ENCODE measurements around the gene FOCAD.

Gene FOCAD

GRCh38 chr9:20880675-20881074 is 196.6 kb downstream of the FOCAD start:
- TF ChIP-seq POLR2AphosphoS5 (IDR thresholded peaks at IDR 0.05; ENCODE audit: low read depth, low read length): no peak
- no peak for TF ChIP-seq POU2F2 (IDR thresholded peaks at IDR 0.05; ENCODE audit: low read depth, low read length)
- TF ChIP-seq PAX5 (IDR thresholded peaks at IDR 0.05; ENCODE audit: insufficient read depth, low read length, severe bottlenecking): no peak
- TF ChIP-seq SPI1 (IDR thresholded peaks at IDR 0.05; ENCODE audit: low read depth, low read length): no peak
- TF ChIP-seq TAF1 (IDR thresholded peaks at IDR 0.05; ENCODE audit: low read depth, low read length): no peak
- no peak for TF ChIP-seq POLR2A (IDR thresholded peaks at IDR 0.05; ENCODE audit: low read depth, low read length)
- FAIRE-seq (no peak), DNase-seq (ENCODE audit: insufficient read length, low spot score) (no peak)

- FAIRE-seq (peak; percentile 9), DNase-seq (ENCODE audit: insufficient read length, low spot score) (no peak)
- TF ChIP-seq TAF1 (IDR thresholded peaks at IDR 0.05; ENCODE audit: low read depth, low read length): no peak
- no peak for TF ChIP-seq POLR2A (IDR thresholded peaks at IDR 0.05; ENCODE audit: low read depth, low read length)
- TF ChIP-seq PAX5 (IDR thresholded peaks at IDR 0.05; ENCODE audit: insufficient read depth, low read length, severe bottlenecking): no peak
- no peak for TF ChIP-seq POU2F2 (IDR thresholded peaks at IDR 0.05; ENCODE audit: low read depth, low read length)
- TF ChIP-seq POLR2AphosphoS5 (IDR thresholded peaks at IDR 0.05; ENCODE audit: low read depth, low read length): no peak
- no peak for TF ChIP-seq SPI1 (IDR thresholded peaks at IDR 0.05; ENCODE audit: low read depth, low read length)
These were observed 201.0 kb downstream of the FOCAD start for GRCh38 chr9:20884985-20885593.

- no peak for TF ChIP-seq POLR2AphosphoS5 (IDR thresholded peaks at IDR 0.05; ENCODE audit: low read depth, low read length)
- no peak for TF ChIP-seq TAF1 (IDR thresholded peaks at IDR 0.05; ENCODE audit: low read depth, low read length)
- TF ChIP-seq POU2F2 (IDR thresholded peaks at IDR 0.05; ENCODE audit: low read depth, low read length): no peak
- no peak for DNase-seq (ENCODE audit: insufficient read length, low spot score)
- FAIRE-seq: no peak
These were observed 215.0 kb downstream of the FOCAD start for GRCh38 chr9:20898885-20899554.

- DNase-seq (ENCODE audit: insufficient read length, low spot score): no peak
- no peak for TF ChIP-seq POLR2A (IDR thresholded peaks at IDR 0.05; ENCODE audit: low read depth, low read length)
- TF ChIP-seq SPI1 (IDR thresholded peaks at IDR 0.05; ENCODE audit: low read depth, low read length): no peak
- TF ChIP-seq PAX5 (IDR thresholded peaks at IDR 0.05; ENCODE audit: insufficient read depth, low read length, severe bottlenecking): no peak
- FAIRE-seq: no peak
These were observed 219.2 kb downstream of the FOCAD start for GRCh38 chr9:20903212-20903611.

- FAIRE-seq (no peak), DNase-seq (ENCODE audit: insufficient read length, low spot score) (no peak)
- TF ChIP-seq POU2F2 (IDR thresholded peaks at IDR 0.05; ENCODE audit: low read depth, low read length) (no peak), PAX5 (IDR thresholded peaks at IDR 0.05; ENCODE audit: insufficient read depth, low read length, severe bottlenecking) (no peak), POLR2AphosphoS5 (IDR thresholded peaks at IDR 0.05; ENCODE audit: low read depth, low read length) (no peak), TAF1 (IDR thresholded peaks at IDR 0.05; ENCODE audit: low read depth, low read length) (no peak)
These were observed 220.9 kb downstream of the FOCAD start for GRCh38 chr9:20904995-20905394.

GRCh38 chr9:20906326-20906725 is 222.3 kb downstream of the FOCAD start:
- FAIRE-seq (no peak), DNase-seq (ENCODE audit: insufficient read length, low spot score) (no peak)
- TF ChIP-seq POU2F2 (IDR thresholded peaks at IDR 0.05; ENCODE audit: low read depth, low read length) (no peak), POLR2A (IDR thresholded peaks at IDR 0.05; ENCODE audit: low read depth, low read length) (no peak), TAF1 (IDR thresholded peaks at IDR 0.05; ENCODE audit: low read depth, low read length) (no peak), POLR2AphosphoS5 (IDR thresholded peaks at IDR 0.05; ENCODE audit: low read depth, low read length) (no peak), PAX5 (IDR thresholded peaks at IDR 0.05; ENCODE audit: insufficient read depth, low read length, severe bottlenecking) (no peak), SPI1 (IDR thresholded peaks at IDR 0.05; ENCODE audit: low read depth, low read length) (no peak)

- FAIRE-seq (no peak), DNase-seq (ENCODE audit: insufficient read length, low spot score) (no peak)
- TF ChIP-seq POLR2A (IDR thresholded peaks at IDR 0.05; ENCODE audit: low read depth, low read length) (no peak), SPI1 (IDR thresholded peaks at IDR 0.05; ENCODE audit: low read depth, low read length) (no peak), PAX5 (IDR thresholded peaks at IDR 0.05; ENCODE audit: insufficient read depth, low read length, severe bottlenecking) (no peak), POU2F2 (IDR thresholded peaks at IDR 0.05; ENCODE audit: low read depth, low read length) (no peak), TAF1 (IDR thresholded peaks at IDR 0.05; ENCODE audit: low read depth, low read length) (no peak), POLR2AphosphoS5 (IDR thresholded peaks at IDR 0.05; ENCODE audit: low read depth, low read length) (no peak)
These were observed 224.4 kb downstream of the FOCAD start for GRCh38 chr9:20908461-20908860.

- TF ChIP-seq POU2F2 (IDR thresholded peaks at IDR 0.05; ENCODE audit: low read depth, low read length) (no peak), TAF1 (IDR thresholded peaks at IDR 0.05; ENCODE audit: low read depth, low read length) (no peak), POLR2A (IDR thresholded peaks at IDR 0.05; ENCODE audit: low read depth, low read length) (no peak), PAX5 (IDR thresholded peaks at IDR 0.05; ENCODE audit: insufficient read depth, low read length, severe bottlenecking) (no peak), SPI1 (IDR thresholded peaks at IDR 0.05; ENCODE audit: low read depth, low read length) (no peak), POLR2AphosphoS5 (IDR thresholded peaks at IDR 0.05; ENCODE audit: low read depth, low read length) (no peak)
- FAIRE-seq (no peak), DNase-seq (ENCODE audit: insufficient read length, low spot score) (no peak)
These were observed 230.5 kb downstream of the FOCAD start for GRCh38 chr9:20914556-20914955.

GRCh38 chr9:20921362-20921761 is 237.3 kb downstream of the FOCAD start:
- FAIRE-seq (no peak), DNase-seq (ENCODE audit: insufficient read length, low spot score) (no peak)
- TF ChIP-seq POLR2AphosphoS5 (IDR thresholded peaks at IDR 0.05; ENCODE audit: low read depth, low read length) (no peak), POU2F2 (IDR thresholded peaks at IDR 0.05; ENCODE audit: low read depth, low read length) (no peak)

Data from GM12891 (cell line).